ENCODE results near the gene EVL.

The EVL gene

DNA sequence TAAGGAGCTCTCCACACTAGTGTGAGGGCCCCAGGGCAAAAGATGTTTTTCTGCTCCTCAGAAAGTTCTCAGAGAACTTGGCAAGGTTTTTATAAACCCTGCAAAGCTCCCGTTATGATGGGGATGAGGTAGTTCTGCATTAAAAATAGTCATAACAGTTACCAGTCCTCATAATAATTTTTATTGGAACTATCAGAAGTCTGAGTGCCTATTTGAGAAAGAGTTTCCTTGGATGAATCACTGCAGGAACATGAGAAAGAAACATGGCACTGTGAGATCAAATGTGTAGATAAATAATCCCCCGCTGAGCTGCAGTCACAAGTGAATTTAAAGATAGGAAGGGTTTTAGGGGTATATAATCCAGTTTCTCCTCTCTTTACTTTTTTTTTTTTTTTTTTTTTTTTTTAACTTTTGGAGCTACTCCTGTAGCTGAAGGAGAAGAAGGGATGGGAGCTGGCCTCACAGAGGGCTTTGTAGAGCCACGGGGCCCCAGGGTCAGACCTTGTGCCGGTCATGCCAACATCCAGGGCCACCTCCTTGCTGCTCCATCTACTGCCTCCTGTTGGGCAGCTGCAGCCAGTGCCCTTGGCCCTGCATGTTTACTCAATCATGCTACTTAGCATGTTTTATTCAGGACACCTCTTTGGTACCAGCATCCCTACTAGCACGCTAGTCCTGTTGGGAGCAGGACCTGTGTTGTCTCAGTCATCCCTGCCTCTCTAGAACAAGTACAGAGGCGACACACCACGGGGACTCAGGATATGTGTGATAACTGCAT, 39.5 kb downstream of the EVL start:
- peak overlapping the region; percentile 18 for H3K27ac ChIP-seq (ENCODE audit: low read length)
- peaks cover 30% of the 10 kb centered on the region for H3K4me1 ChIP-seq (ENCODE audit: control insufficient read depth, insufficient read depth, low read length)

DNA sequence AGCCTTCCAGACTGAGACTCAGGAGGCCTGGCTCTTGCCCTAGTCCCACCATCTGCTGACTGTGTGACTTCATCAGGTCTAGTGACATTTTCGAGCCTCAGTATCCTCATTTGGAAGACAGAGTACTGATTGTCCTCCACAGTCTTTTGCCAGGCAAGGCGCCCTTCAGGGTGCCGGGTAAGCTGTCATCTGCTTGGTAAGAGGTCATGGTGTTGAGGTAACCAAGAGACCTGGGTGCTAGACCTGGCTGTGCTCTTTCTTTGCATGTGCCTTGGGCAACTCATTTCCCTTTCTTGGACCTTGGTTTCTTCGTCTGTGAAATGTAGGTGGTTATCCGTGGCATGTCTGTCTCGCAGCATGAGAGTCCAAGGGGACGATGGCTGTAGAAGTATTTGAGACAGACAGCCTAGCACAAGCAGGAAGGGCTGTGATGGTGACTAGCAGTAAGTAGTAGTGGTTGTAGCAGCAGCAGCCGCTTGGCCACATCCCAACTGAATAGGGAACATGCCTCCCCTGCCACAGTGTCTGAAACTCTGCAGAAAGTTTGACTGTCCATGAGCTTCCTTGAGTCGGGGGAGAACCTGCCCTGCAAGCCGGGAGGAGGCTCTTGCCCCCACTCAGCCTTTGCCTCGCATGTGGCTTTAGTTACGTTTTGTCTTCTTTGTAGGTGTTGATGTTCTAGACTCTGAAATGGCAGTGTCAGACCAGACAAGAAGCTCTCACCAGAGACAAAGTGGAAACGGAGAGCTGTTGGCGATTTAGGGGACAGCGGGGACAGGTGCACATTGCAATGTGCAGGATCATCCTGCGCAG, 40.3 kb downstream of the EVL start:
- peaks cover 30% of the 10 kb centered on the region for H3K4me1 ChIP-seq (ENCODE audit: control insufficient read depth, insufficient read depth, low read length)
- no peaks in the 10 kb centered on the region for H3K36me3 ChIP-seq (ENCODE audit: control insufficient read depth in 2 of 2, insufficient read depth in 2 of 2, low read length in 2 of 2)
- H3K27ac ChIP-seq (ENCODE audit: low read length) = peak overlapping the region; percentile 18
- no peaks in the 10 kb centered on the region for H3K9me3 ChIP-seq (ENCODE audit: control insufficient read depth in 2 of 2, low read length in 2 of 2)
- H3K4me3 ChIP-seq (ENCODE audit: low read length in 2 of 2) = no peak overlapping the region
- H3K27me3 ChIP-seq (ENCODE audit: control insufficient read depth in 1 of 2, insufficient read depth in 2 of 2, low read length in 2 of 2) = no peaks in the 10 kb centered on the region
- no peak overlapping the region for H3K9ac ChIP-seq (ENCODE audit: low read length in 2 of 2)

More for the DNA sequence above, 39.5 kb downstream of the EVL start:
- H3K27me3 ChIP-seq (ENCODE audit: control insufficient read depth in 1 of 2, insufficient read depth in 2 of 2, low read length in 2 of 2) = no peaks in the 10 kb centered on the region
- no peak overlapping the region for H3K9ac ChIP-seq (ENCODE audit: low read length in 2 of 2)
- H3K4me3 ChIP-seq (ENCODE audit: low read length in 2 of 2) = no peak overlapping the region
- no peaks in the 10 kb centered on the region for H3K36me3 ChIP-seq (ENCODE audit: control insufficient read depth in 2 of 2, insufficient read depth in 2 of 2, low read length in 2 of 2)
- no peaks in the 10 kb centered on the region for H3K9me3 ChIP-seq (ENCODE audit: control insufficient read depth in 2 of 2, low read length in 2 of 2)

DNA sequence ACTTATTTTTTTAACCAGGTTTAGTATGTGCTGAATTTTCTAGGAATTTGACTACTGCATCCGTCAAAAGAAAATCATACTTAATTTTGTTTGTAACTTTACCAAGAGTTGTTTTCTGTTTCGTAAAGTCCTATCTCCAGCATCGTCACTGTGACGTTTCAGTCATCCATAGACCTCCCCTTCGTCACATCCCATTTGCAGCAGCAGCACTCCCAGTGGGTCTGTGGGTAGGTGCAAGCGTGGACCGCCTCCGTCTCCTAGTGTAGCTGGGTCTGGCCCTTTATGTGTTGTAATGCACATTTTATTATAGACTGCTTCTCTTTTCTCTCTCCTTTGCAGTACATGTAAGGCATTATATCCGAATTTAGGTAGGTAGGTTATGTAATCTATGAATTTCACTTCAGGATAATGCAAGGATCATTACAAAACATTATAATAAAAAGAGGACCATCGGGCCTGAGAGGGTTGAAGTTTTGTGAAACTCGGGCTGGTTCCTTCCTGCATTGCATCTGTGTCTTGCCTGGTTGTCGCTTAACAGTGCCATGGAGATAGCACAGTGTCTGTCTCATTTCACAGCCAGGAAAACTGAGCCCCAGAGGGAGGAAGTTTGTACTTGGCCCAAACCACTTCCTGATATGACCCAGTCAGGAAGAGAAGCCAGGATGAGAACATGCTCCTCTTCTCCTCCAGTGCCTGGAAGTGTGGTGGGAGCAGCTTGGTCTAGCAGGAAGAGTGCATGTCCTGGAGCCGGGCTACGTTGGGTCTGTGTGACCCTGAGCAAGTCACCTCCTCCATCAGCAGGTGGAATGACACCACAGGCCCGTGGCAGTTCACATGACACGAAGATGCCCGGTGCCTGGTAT, 41.3 kb downstream of the EVL start:
- peaks cover 30% of the 10 kb centered on the region for H3K4me1 ChIP-seq (ENCODE audit: control insufficient read depth, insufficient read depth, low read length)

DNA sequence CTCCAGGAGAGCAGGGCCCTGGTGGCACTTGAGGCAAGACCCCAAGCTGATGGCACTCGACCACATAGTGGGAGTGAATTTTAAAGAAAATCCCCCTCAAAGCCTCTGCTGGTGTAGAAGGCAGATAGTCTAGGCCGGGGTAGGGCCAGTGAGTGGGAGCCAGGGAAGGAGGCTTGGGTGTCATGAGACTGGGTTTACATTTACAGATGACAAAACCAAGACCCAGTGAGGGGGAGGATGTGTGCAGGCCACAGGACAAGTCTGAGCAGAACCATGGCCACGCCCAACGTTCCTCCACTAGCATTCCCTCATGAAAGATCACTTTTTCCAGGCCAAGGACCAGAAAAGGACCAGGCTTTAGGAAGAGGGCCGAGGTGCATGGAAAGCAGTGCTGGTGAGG, 42.0 kb downstream of the EVL start:
- Histone ChIP-seq H3K4me1 (ENCODE audit: control insufficient read depth, insufficient read depth, low read length) (peaks cover 30% of the 10 kb centered on the region), H3K4me3 (ENCODE audit: low read length in 2 of 2) (no peak overlapping the region), H3K9me3 (ENCODE audit: control insufficient read depth in 2 of 2, low read length in 2 of 2) (no peaks in the 10 kb centered on the region), H3K27me3 (ENCODE audit: control insufficient read depth in 1 of 2, insufficient read depth in 2 of 2, low read length in 2 of 2) (no peaks in the 10 kb centered on the region), H3K27ac (ENCODE audit: low read length) (no peak overlapping the region), H3K9ac (ENCODE audit: low read length in 2 of 2) (no peak overlapping the region), H3K36me3 (ENCODE audit: control insufficient read depth in 2 of 2, insufficient read depth in 2 of 2, low read length in 2 of 2) (no peaks in the 10 kb centered on the region)

More for the DNA sequence above, 41.3 kb downstream of the EVL start:
- Histone ChIP-seq H3K9me3 (ENCODE audit: control insufficient read depth in 2 of 2, low read length in 2 of 2) (no peaks in the 10 kb centered on the region), H3K27ac (ENCODE audit: low read length) (no peak overlapping the region), H3K9ac (ENCODE audit: low read length in 2 of 2) (no peak overlapping the region), H3K36me3 (ENCODE audit: control insufficient read depth in 2 of 2, insufficient read depth in 2 of 2, low read length in 2 of 2) (no peaks in the 10 kb centered on the region), H3K4me3 (ENCODE audit: low read length in 2 of 2) (no peak overlapping the region), H3K27me3 (ENCODE audit: control insufficient read depth in 1 of 2, insufficient read depth in 2 of 2, low read length in 2 of 2) (no peaks in the 10 kb centered on the region)

DNA sequence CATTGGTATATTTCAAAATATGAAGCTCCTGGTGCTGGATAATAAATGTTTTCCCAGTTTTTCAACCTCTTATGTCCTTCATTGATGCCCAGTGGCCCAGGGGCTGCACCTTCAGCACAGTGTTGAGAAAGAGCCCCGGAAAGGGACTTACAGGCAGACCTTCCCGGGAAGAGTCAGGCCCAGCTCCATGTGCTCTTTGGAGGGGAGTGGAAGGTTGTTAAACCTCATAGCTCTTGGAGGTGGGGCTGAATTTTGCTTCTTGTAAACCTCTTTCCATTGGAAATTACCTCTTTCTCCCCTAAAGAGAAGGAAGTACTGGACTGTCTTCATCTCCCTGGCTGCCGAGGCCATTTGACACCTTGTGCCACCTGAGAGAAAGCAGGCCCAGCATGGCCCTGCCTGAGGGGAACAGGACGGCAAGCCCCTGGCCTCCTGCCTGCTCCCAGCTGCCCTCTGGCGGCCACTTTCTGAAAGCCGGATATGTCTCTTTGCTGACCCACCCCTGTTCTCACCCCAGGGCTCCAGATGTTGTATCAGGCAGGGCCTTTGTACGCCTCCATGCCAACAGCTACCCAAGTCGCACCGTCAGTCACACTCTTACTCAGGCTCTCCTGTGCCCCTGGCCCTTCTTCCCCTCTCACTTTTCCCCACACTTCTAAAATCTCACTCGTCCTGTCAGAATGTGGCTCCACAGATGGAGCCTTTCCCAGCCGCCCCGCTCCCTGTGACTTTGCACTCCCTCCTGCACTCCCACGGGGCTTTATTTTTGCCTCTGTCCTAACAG, 43.0 kb downstream of the EVL start:
- H3K36me3 ChIP-seq (ENCODE audit: control insufficient read depth in 2 of 2, insufficient read depth in 2 of 2, low read length in 2 of 2) = no peaks in the 10 kb centered on the region
- peak overlapping the region in 1 of 2 donors; percentile 29 for H3K9ac ChIP-seq (ENCODE audit: low read length in 2 of 2)
- H3K9me3 ChIP-seq (ENCODE audit: control insufficient read depth in 2 of 2, low read length in 2 of 2) = no peaks in the 10 kb centered on the region
- peaks cover 29% of the 10 kb centered on the region for H3K4me1 ChIP-seq (ENCODE audit: control insufficient read depth, insufficient read depth, low read length)
- no peak overlapping the region for H3K4me3 ChIP-seq (ENCODE audit: low read length in 2 of 2)
- no peak overlapping the region for H3K27ac ChIP-seq (ENCODE audit: low read length)
- no peaks in the 10 kb centered on the region for H3K27me3 ChIP-seq (ENCODE audit: control insufficient read depth in 1 of 2, insufficient read depth in 2 of 2, low read length in 2 of 2)

DNA sequence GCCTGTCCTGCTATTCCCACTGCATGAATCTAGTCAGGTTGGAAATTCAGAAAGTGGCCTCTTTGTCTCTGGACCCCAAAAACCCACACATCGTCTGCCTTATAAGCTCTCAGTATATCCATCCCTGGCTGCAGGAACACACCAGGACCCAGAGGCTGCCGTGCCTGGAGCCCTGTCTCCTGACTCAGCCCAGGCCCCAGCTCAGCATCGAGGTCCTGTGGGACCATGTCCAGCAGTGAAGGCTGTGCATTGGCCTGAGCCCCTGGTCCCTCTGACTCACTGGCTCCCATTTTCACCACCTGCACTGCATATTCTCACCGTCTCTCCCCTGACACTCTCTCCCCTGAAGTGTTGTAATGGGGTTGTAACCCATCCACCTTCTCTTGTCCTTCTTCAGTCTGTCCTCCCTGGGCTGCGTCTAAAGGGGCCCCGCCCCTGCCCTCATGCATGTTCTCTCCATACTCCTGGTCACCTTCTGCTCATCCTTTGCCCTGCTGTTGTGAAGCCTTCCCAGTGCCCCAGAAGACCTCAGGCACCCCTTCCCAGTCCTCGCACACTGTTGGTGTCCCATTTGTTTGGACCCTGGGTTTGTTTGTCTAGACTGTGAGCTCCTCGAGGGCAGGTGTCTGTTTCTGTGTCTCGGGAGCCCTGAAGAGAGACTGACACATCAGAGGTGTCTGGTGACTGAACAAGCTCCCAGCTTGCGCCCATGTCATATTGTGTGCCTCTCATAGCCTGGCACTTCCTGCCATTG, 43.8 kb downstream of the EVL start:
- no peaks in the 10 kb centered on the region for H3K9me3 ChIP-seq (ENCODE audit: control insufficient read depth in 2 of 2, low read length in 2 of 2)
- no peak overlapping the region for H3K9ac ChIP-seq (ENCODE audit: low read length in 2 of 2)
- no peak overlapping the region for H3K27ac ChIP-seq (ENCODE audit: low read length)
- no peaks in the 10 kb centered on the region for H3K36me3 ChIP-seq (ENCODE audit: control insufficient read depth in 2 of 2, insufficient read depth in 2 of 2, low read length in 2 of 2)
- H3K4me3 ChIP-seq (ENCODE audit: low read length in 2 of 2) = no peak overlapping the region
- H3K27me3 ChIP-seq (ENCODE audit: control insufficient read depth in 1 of 2, insufficient read depth in 2 of 2, low read length in 2 of 2) = no peaks in the 10 kb centered on the region
- H3K4me1 ChIP-seq (ENCODE audit: control insufficient read depth, insufficient read depth, low read length) = peaks cover 22% of the 10 kb centered on the region

DNA sequence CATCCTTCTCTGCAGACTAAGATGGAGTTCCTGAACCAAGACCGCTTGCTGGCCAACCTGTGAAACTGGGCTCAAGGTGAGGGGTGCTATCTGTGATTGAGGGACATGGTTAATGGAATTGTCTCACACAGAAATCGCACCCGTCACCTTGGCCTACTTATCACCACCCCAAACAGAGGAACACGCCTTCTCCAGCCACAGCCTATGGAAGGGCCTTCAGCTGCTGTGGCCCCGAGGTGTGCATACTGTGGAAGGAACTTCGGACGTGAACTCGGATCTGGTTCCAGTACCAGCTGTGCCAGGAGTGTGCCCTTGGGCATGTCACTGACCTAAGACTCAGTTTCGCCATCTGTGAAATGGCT, 44.4 kb downstream of the EVL start:
- H3K4me3 ChIP-seq (ENCODE audit: low read length in 2 of 2) = no peak overlapping the region
- H3K9me3 ChIP-seq (ENCODE audit: control insufficient read depth in 2 of 2, low read length in 2 of 2) = no peaks in the 10 kb centered on the region
- no peaks in the 10 kb centered on the region for H3K36me3 ChIP-seq (ENCODE audit: control insufficient read depth in 2 of 2, insufficient read depth in 2 of 2, low read length in 2 of 2)
- H3K27me3 ChIP-seq (ENCODE audit: control insufficient read depth in 1 of 2, insufficient read depth in 2 of 2, low read length in 2 of 2) = no peaks in the 10 kb centered on the region
- peaks cover 22% of the 10 kb centered on the region for H3K4me1 ChIP-seq (ENCODE audit: control insufficient read depth, insufficient read depth, low read length)
- H3K9ac ChIP-seq (ENCODE audit: low read length in 2 of 2) = no peak overlapping the region
- H3K27ac ChIP-seq (ENCODE audit: low read length) = no peak overlapping the region

DNA sequence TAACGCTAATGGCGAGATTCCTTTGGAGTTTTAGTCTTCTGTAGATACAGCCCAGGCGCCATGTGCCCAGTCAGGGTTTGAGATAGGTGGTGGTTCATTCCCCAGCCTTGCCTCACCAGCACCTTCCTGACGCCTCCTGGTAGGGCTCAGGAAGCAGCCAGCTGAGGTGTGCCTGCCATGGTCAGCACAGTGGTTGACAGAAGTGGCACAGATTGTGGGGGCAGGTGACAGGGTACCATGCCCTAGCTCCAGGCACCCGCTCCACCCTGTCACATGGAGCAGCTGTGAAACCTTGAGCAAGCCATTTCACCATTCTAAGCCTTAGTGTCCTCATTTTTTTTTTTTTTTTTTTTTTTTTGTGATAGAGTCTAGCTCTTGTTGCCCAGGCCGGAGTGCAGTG, 45.6 kb downstream of the EVL start:
- Histone ChIP-seq H3K4me1 (ENCODE audit: control insufficient read depth, insufficient read depth, low read length) (peaks cover 11% of the 10 kb centered on the region), H3K36me3 (ENCODE audit: control insufficient read depth in 2 of 2, insufficient read depth in 2 of 2, low read length in 2 of 2) (no peaks in the 10 kb centered on the region), H3K4me3 (ENCODE audit: low read length in 2 of 2) (no peak overlapping the region), H3K27me3 (ENCODE audit: control insufficient read depth in 1 of 2, insufficient read depth in 2 of 2, low read length in 2 of 2) (no peaks in the 10 kb centered on the region), H3K9ac (ENCODE audit: low read length in 2 of 2) (no peak overlapping the region), H3K9me3 (ENCODE audit: control insufficient read depth in 2 of 2, low read length in 2 of 2) (no peaks in the 10 kb centered on the region), H3K27ac (ENCODE audit: low read length) (no peak overlapping the region)

DNA sequence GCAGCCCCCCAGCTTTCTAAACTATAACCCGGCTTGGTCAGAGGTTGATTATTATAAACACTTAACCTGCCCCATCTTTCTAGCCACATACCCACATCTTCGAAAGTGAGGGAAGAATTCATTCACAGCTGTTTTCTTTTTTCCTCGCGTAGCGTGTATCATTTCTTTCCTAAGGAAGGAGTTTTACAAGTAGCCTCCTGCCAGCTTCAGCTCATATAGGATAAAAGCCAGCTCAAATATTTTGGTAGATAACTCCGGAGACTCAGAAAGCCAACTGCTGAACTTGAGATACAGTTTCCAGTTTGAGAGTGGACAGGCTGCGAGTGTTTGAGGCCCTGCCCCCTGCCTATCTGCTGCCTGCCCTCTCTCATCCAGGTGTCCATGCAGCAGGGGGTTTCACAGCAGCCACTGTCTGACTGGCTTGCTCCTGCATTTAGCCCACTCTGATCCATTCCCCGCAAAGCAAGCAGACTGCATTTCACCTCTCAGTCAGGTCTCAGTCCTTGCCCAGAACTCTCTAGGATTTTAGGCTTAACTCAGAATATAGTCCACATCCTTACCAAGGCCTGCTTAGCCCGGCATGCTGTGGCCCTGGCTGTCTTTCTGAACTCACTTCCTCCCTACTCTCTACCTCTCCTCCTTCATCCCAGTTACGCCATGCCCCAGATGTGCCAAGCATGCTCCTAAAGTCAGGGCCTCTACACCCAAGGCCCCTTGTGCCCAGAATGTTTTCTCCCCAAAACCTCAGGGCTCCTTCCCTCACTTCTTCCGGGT, 46.9 kb downstream of the EVL start:
- Histone ChIP-seq H3K27me3 (ENCODE audit: control insufficient read depth in 1 of 2, insufficient read depth in 2 of 2, low read length in 2 of 2) (no peaks in the 10 kb centered on the region), H3K4me1 (ENCODE audit: control insufficient read depth, insufficient read depth, low read length) (peaks cover 11% of the 10 kb centered on the region), H3K4me3 (ENCODE audit: low read length in 2 of 2) (no peak overlapping the region), H3K9me3 (ENCODE audit: control insufficient read depth in 2 of 2, low read length in 2 of 2) (no peaks in the 10 kb centered on the region), H3K9ac (ENCODE audit: low read length in 2 of 2) (no peak overlapping the region), H3K27ac (ENCODE audit: low read length) (no peak overlapping the region), H3K36me3 (ENCODE audit: control insufficient read depth in 2 of 2, insufficient read depth in 2 of 2, low read length in 2 of 2) (peaks cover 0 to 2% of the 10 kb centered on the region in 2 donors)

All from stomach smooth muscle (tissue), 2 donors.